ENCODE data around the gene CRTAC1.

- TF ChIP-seq POLR2A (IDR thresholded peaks at IDR 0.05) (no peak), CTCF (IDR thresholded peaks at IDR 0.05) (no peak)
These were observed 166.6 kb downstream of the CRTAC1 start for GRCh38 chr10:97863808-97864207.
